Esophagus muscularis mucosa (tissue), 3 donors: ENCODE measurements around the gene RNF220.

Experiments used
- CTCF ChIP-seq, 3 experiments: fragments of 200-600 bp in 2 of 3; fragments of 450-650 bp in 1 of 3; sonication (generic) in 2 of 3; IDR thresholded peaks; one replicate each; pipeline ENCODE4 v1.5.1; 2017 to 2019; ENCODE audit warnings: antibody characterized with exemption in 3 of 3, mild to moderate bottlenecking in 2 of 3, moderate library complexity in 1 of 3
- POLR2A ChIP-seq: fragments of 450-650 bp; IDR thresholded peaks from one replicate; pipeline ENCODE4 v1.6.1; 2017; ENCODE audit warnings: antibody characterized with exemption, moderate library complexity, mild to moderate bottlenecking, low read depth

- TF ChIP-seq CTCF (IDR thresholded peaks at IDR 0.05) (no peak), POLR2A (no peak)
These were observed 38.6 kb upstream of the RNF220 start for GRCh38 chr1:44366371-44366975.
